Hematopoietic multipotent progenitor cell treated with erythropoietin and hydrocortisone succinate and interleukin-3 and kit ligand, for 4 days (in vitro differentiated cells): ENCODE results near the gene TANC1.
A peak's percentile ranks its signal among the peaks of the same experiment; 100 is the strongest.

Experiments used
- DNase-seq: peaks from one replicate; pipeline ENCODE4 v3.0.0-alpha.2; 2015

TANC1 gene

DNA sequence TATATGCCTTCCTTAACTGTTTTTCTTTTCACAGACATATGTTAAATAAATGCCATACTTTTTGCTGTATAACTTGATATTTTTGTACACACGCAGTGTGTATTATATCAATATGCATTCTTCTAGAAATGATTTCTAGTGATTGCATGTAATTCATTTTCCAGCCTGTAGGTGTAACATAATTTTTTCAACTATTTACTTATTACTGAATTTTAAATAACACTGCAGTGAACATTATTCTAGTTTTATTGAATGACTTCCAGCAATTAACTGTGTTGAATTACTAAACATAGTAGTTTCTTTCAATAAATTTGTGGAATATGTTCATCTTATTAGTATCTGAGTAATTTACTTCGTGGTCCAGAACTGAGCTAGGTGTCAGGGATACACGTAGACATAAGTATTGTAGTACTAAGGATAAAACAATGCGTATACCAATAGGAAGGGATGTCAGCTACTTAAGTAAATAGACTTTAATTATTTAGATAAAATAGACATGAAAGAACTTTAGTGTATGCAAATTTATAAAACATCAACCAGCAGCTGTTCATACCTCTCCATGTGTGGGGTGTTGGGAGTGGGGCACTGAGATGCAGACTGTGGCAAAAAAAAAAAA is 28.0 kb downstream of the TANC1 start:
- no peak for DNase-seq

- peak; percentile 60 for DNase-seq
These were observed 28.8 kb downstream of the TANC1 start for GRCh38 chr2:158997037-158997790.

DNA sequence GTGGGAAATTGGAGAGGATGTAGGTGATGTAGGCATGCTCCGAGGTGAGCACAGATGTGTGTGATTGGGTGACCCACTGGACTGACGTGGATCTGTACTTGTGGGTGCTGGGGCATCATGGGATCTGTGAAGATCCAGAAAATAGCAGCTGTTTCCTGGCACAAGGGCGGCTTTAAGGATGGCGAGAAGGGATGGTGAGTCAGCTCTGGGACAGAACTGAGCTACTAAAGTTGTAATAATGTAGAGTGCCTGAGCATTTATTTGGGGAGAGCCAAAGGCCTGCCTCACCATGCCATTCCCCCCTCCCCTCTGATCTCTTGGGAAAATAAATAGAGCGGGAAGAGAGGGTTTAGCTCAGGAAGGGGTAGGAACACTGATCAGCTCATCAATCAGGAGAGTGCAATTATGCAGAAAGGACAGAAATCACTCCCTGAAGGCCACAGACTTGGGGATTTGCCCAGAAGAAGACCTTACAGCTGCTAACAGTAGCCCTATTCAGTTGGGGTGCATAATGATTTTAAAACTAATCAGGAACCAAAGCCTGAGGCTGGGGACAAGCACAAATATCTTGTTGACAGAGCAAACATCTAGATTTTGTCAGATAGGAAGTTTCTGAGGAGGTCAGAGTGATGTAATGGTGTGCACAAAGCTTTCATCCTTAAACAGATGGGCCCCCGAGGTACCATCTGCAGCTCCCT is 30.3 kb downstream of the TANC1 start:
- DNase-seq, result peak; percentile 15

DNA sequence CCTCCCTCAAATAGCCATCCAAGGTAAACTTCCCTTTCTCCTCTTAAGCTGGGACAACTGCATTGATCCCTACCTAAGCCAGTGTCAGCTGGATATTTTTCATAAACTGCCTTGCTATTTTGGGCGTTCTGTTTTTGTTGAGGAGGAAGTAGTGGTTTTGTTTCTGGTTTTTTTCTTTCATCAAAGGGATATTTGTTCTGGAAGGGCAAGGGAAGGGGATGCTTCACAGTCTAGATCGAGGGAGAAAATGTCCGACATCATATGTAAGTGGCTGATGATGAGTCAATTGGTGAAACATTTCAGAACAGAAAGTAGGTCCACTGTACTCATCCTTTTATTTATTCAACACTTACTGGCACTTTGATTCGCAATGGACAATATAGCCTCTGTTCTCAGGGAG is 31.0 kb downstream of the TANC1 start:
- DNase-seq, result no peak

- no peak for DNase-seq
These were observed 31.6 kb downstream of the TANC1 start for GRCh38 chr2:159000072-159000471.

DNA sequence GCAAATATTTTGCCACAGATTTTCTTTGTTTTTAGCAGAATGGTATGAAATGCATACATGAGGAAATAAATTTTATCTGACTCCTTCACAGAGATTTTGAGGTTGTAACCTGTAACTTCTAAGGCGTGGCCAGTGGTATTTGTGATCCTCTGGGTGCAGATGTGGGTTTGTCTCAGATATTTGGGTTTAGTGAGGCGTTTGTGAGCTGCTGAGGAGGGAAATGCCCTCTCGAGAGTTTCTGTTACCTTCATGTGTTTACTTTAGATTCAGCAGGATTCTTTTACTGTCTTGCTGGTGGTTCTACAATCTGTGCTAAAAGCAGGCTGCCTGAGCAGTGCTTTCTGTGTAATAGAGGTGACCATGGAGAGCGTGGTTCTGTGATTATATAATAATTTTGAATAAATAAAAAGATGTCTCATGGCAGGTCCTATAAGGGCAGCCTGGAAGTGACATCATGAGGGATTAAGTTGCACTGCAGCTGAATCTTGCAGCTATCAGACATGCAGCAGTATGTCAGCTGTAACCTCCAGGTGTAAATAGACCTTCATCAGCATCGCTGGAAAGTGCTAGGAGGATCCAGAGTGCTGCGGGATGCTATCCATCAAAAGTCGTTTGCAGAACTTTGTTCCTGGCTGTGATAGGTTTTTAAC is 34.1 kb downstream of the TANC1 start:
- no peak for DNase-seq

- DNase-seq, result no peak
These were observed 35.1 kb downstream of the TANC1 start for GRCh38 chr2:159003555-159003954.

- no peak for DNase-seq
These were observed 36.4 kb downstream of the TANC1 start for GRCh38 chr2:159004849-159005248.

DNA sequence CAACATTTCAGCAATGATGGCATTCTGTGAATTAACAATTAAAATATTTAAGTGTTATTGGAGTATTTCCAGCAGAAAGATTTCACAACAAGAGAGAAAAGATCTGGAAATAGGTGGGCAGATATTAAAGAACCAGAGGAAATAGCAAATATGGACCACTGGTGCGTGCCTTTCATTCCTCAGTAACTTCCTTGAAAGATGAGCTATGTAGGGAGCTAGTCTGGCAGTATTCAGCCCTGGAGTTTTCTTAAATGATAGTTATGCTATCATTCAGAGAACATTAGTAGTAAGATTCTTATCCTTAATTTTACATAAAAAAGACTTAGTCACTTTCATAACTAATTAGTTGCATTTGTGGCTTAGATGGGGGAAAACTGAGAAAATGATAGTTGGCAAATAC is 41.5 kb downstream of the TANC1 start:
- DNase-seq, result no peak

DNA sequence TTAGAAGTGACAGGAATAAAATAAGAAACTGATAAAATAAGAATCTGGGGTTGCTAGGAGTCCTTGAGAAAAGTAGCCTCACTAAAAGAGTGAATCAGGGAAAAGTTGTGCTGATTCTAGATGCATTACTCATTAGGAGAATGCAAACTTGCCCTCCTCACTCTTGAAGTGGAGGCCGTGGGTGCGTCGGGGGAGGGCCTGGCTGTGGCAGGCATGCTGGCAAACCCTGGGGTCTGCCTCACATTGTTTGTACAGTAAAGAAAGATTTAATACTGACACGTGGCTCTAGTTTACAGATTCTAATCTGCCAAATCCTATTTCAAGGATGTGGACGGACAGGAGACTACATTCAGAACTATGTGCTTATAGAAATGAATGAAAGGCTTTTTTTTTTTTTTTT is 41.9 kb downstream of the TANC1 start:
- no peak for DNase-seq

GRCh38 chr2:159010963-159011362 is 42.5 kb downstream of the TANC1 start:
- DNase-seq, result no peak

DNA sequence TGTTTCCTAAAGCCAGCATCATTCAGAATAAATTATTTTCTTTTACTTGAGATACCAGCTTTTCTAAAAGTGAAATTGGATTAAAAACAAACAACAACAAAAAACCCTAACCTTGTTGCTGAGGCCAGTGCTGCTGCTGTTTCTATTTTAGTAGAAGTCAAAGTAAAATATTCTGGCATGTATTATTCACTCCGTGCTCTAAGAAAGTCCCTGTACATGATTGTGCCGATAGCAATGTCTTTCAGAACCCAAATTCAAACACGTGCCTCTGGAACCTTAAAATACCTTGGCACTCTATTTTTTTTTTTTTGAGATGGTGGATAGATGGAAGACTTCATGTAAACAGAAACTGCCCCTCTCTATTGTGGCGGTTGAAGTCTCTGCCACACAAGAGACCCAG is 43.7 kb downstream of the TANC1 start:
- no peak for DNase-seq

GRCh38 chr2:159013103-159013502 is 44.7 kb downstream of the TANC1 start:
- DNase-seq, result no peak

DNA sequence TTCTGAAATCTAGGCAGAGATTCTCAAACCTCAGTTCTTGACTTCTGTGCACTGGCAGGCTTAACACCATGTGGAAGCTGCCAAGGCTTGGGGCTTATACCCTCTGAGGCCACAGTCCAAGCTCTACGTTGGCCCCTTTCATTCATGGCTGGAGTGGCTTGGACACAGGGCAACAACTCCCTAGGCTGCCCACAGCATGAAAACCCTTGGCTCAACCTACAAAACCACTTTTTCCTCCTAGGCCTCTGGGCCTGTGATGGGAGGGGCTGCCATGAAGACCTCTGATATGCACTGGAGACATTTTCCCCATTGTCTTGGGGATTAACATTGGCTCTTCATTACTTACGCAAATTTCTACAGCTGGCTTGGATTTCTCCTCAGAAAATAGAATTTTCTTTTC is 46.7 kb downstream of the TANC1 start:
- DNase-seq, result no peak

GRCh38 chr2:159015823-159016222 is 47.4 kb downstream of the TANC1 start:
- no peak for DNase-seq

GRCh38 chr2:159017837-159018236 is 49.4 kb downstream of the TANC1 start:
- no peak for DNase-seq

GRCh38 chr2:159019021-159019420 is 50.6 kb downstream of the TANC1 start:
- DNase-seq, result no peak

DNA sequence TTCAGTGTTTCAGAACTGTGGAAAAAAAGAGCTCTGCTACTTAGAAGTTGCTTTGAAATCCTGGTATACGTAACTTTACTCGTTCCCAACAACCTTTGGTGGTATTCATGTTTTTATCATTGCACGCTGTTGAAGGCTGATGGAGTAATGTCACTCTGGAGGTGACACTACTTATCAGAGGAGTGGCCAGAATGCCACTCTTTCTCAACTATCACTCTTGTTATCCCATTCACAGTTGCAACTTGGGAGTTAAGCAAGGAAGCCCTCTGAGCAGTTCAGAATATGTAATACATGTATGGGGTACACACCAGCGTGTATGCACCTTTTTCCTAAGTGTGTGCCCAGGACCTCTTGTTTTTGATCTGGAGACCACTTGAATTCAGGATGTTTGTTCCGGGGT is 53.6 kb downstream of the TANC1 start:
- DNase-seq, result no peak

- peak; percentile 16 for DNase-seq
These were observed 57.7 kb downstream of the TANC1 start for GRCh38 chr2:159026170-159026569.

GRCh38 chr2:159028776-159029175 is 60.3 kb downstream of the TANC1 start:
- no peak for DNase-seq

DNA sequence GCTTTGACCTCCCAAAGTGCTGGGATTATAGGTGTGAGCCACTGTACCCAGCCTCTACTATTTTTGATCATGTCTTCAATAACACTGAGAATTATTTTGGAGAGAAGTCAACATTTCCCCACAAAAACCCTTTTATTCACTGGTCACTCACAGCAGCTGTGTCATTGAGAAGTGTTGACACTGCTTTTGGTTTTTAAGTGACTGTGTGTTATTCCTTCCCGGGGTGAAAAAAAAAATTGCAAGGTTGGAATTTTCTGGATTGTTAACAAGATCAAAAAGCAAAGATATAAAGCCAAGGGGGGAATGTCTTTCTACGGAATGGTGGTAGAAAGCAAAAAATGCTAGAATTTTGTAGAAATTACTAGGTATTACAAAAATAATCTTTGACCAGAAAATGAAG is 61.5 kb downstream of the TANC1 start:
- no peak for DNase-seq

DNA sequence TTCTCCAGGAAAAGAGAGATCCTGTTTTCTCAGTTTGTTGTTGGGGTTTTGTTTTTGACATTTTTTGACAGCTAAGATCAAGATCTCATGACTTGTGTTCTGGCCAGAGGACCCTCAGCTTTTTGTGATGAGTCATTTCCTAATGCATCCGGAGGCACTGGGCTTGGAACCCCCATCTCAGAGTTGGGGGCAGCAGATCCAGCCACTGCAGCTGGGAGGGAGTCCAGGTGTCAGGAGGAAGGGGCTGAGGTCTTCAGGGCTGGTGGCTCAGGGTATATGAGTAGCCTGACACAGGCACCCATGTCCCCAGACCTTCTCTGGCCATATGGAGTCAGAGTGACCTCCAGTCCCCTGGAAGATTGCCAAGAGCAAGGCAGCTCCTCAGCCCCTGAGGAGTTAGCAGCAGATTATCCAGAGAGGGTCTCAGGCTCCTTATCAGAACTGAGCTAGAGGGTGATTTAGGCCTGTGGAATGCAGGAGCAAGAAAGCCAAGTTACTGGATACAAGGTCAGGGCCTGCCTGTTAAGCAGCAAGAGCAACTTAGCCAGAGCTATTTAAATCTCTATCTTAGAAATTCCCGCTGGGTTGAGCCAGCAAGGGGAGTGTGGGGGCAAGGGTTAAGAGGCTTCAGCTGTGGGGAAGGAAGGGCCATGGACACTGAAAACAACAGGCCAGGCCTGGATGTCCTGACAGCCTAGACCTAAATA is 62.4 kb downstream of the TANC1 start:
- DNase-seq, result peak; percentile 43

DNA sequence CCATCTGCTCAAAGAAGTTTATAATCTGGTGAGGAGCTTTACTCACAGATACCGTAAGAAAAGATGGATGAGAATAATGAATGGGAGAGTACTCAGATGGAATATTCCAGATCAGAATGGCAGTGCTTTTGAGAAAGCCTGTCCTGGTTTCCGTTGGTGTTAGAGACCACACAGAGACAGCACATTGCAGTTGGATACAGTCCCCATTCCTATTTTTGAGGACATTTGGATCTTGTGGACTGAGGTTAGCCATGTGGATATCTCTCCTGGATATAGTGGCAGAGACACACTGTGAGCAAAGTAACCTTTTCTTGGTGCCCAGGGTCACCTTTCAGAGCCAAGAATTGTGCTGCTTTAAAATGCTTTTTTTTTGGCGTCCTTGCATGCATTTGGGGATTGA is 63.7 kb downstream of the TANC1 start:
- DNase-seq, result no peak
